HUES48 (cell line): ENCODE measurements around the gene ITPR1.

Experiments
- H3K27ac ChIP-seq: one replicate; pipeline ENCODE4 v1.7.0; 2013; ENCODE audit warnings: low read depth, low read length, inconsistent platforms
- H3K27me3 ChIP-seq: 2 replicates; pipeline ENCODE4 v1.6.1; 2013; ENCODE audit warnings: mild to moderate bottlenecking, low read length; ENCODE audit not compliant: control insufficient read depth, insufficient read depth
- H3K36me3 ChIP-seq: 2 replicates; pipeline ENCODE4 v1.6.1; 2013; ENCODE audit warnings: low read length; ENCODE audit not compliant: control insufficient read depth, insufficient read depth
- H3K4me1 ChIP-seq: 2 replicates; pipeline ENCODE4 v1.6.1; 2013; ENCODE audit warnings: mild to moderate bottlenecking, low read length; ENCODE audit not compliant: control insufficient read depth, insufficient read depth
- H3K4me3 ChIP-seq: 2 replicates; pipeline ENCODE4 v1.5.1; 2013; ENCODE audit warnings: mild to moderate bottlenecking, low read depth, low read length
- H3K9ac ChIP-seq: 2 replicates; pipeline ENCODE4 v1.6.1; 2013; ENCODE audit warnings: mild to moderate bottlenecking, low read depth, low read length, moderate library complexity
- H3K9me3 ChIP-seq: 2 replicates; pipeline ENCODE4 v1.6.1; 2013; ENCODE audit warnings: low read length; ENCODE audit not compliant: control insufficient read depth, insufficient read depth

The ITPR1 gene

GRCh38 chr3:4525560-4526223 lies 32.5 kb downstream of the ITPR1 start:
- no peak overlapping the region for H3K9ac ChIP-seq
- H3K9me3 ChIP-seq = no peaks in the 10 kb centered on the region
- no peak overlapping the region for H3K27ac ChIP-seq
- no peaks in the 10 kb centered on the region for H3K27me3 ChIP-seq
- H3K36me3 ChIP-seq = no peaks in the 10 kb centered on the region
- no peaks in the 10 kb centered on the region for H3K4me1 ChIP-seq
- no peak overlapping the region for H3K4me3 ChIP-seq

GRCh38 chr3:4528320-4528719 lies 35.2 kb downstream of the ITPR1 start:
- Histone ChIP-seq H3K27me3 (no peaks in the 10 kb centered on the region), H3K9me3 (no peaks in the 10 kb centered on the region), H3K9ac (no peak overlapping the region), H3K4me3 (no peak overlapping the region), H3K4me1 (peaks cover 8% of the 10 kb centered on the region), H3K36me3 (no peaks in the 10 kb centered on the region), H3K27ac (no peak overlapping the region)

- Histone ChIP-seq H3K27ac (no peak overlapping the region), H3K9ac (no peak overlapping the region), H3K27me3 (no peaks in the 10 kb centered on the region), H3K9me3 (no peaks in the 10 kb centered on the region), H3K4me1 (peaks cover 14% of the 10 kb centered on the region), H3K36me3 (no peaks in the 10 kb centered on the region), H3K4me3 (no peak overlapping the region)
These were observed 35.9 kb downstream of the ITPR1 start for GRCh38 chr3:4528819-4529600.

GRCh38 chr3:4529876-4530588 lies 36.9 kb downstream of the ITPR1 start:
- H3K9ac ChIP-seq = no peak overlapping the region
- no peaks in the 10 kb centered on the region for H3K36me3 ChIP-seq
- no peak overlapping the region for H3K4me3 ChIP-seq
- H3K27ac ChIP-seq = no peak overlapping the region
- no peaks in the 10 kb centered on the region for H3K9me3 ChIP-seq
- peaks cover 17% of the 10 kb centered on the region for H3K4me1 ChIP-seq
- H3K27me3 ChIP-seq = no peaks in the 10 kb centered on the region

- no peak overlapping the region for H3K27ac ChIP-seq
These were observed 38.4 kb downstream of the ITPR1 start for GRCh38 chr3:4531478-4532025.

GRCh38 chr3:4532535-4533112 lies 39.5 kb downstream of the ITPR1 start:
- no peak overlapping the region for H3K4me3 ChIP-seq
- H3K4me1 ChIP-seq = peaks cover 17% of the 10 kb centered on the region
- H3K9me3 ChIP-seq = no peaks in the 10 kb centered on the region
- no peak overlapping the region for H3K9ac ChIP-seq
- no peaks in the 10 kb centered on the region for H3K27me3 ChIP-seq
- no peaks in the 10 kb centered on the region for H3K36me3 ChIP-seq
- no peak overlapping the region for H3K27ac ChIP-seq

More at GRCh38 chr3:4531478-4532025, 38.4 kb downstream of the ITPR1 start:
- Histone ChIP-seq H3K27me3 (no peaks in the 10 kb centered on the region), H3K4me3 (no peak overlapping the region), H3K9ac (no peak overlapping the region), H3K4me1 (peaks cover 17% of the 10 kb centered on the region), H3K36me3 (no peaks in the 10 kb centered on the region), H3K9me3 (no peaks in the 10 kb centered on the region)

GRCh38 chr3:4533489-4534443 lies 40.6 kb downstream of the ITPR1 start:
- Histone ChIP-seq H3K9ac (no peak overlapping the region), H3K4me3 (no peak overlapping the region), H3K36me3 (no peaks in the 10 kb centered on the region), H3K27me3 (no peaks in the 10 kb centered on the region), H3K4me1 (peaks cover 17% of the 10 kb centered on the region), H3K9me3 (no peaks in the 10 kb centered on the region), H3K27ac (no peak overlapping the region)

GRCh38 chr3:4534906-4535305 lies 41.8 kb downstream of the ITPR1 start:
- H3K4me3 ChIP-seq = no peak overlapping the region
- no peak overlapping the region for H3K9ac ChIP-seq
- no peaks in the 10 kb centered on the region for H3K9me3 ChIP-seq
- no peak overlapping the region for H3K27ac ChIP-seq
- H3K27me3 ChIP-seq = no peaks in the 10 kb centered on the region
- H3K4me1 ChIP-seq = peaks cover 17% of the 10 kb centered on the region
- H3K36me3 ChIP-seq = no peaks in the 10 kb centered on the region

- H3K9me3 ChIP-seq = no peaks in the 10 kb centered on the region
- no peak overlapping the region for H3K27ac ChIP-seq
- H3K9ac ChIP-seq = no peak overlapping the region
- H3K4me1 ChIP-seq = peaks cover 17% of the 10 kb centered on the region
- H3K4me3 ChIP-seq = no peak overlapping the region
- H3K36me3 ChIP-seq = no peaks in the 10 kb centered on the region
- no peaks in the 10 kb centered on the region for H3K27me3 ChIP-seq
These were observed 43.1 kb downstream of the ITPR1 start for GRCh38 chr3:4536260-4536659.

- Histone ChIP-seq H3K27me3 (no peaks in the 10 kb centered on the region), H3K4me3 (no peak overlapping the region), H3K36me3 (no peaks in the 10 kb centered on the region), H3K9me3 (no peaks in the 10 kb centered on the region), H3K27ac (no peak overlapping the region), H3K4me1 (no peaks in the 10 kb centered on the region), H3K9ac (no peak overlapping the region)
These were observed 47.1 kb downstream of the ITPR1 start for GRCh38 chr3:4540267-4540666.
